GM18951 (cell line): ENCODE measurements around the gene FURIN.
A peak's percentile ranks its signal among the peaks of the same experiment; 100 is the strongest.
"Not testable (repeated sequence)": the region's sequence is repeated elsewhere in the genome, so short reads cannot be mapped to it uniquely, and the experiment has no call there.

ENCODE experiments used
- POLR2A ChIP-seq: IDR thresholded peaks from 4 replicates; pipeline ENCODE4 v1.6.1; 2011; ENCODE audit warnings: mild to moderate bottlenecking; ENCODE audit not compliant: insufficient read length, insufficient read depth; ENCODE audit errors: extremely low read depth
- in situ Hi-C: fragments of 300-500 bp; cut with MboI; formaldehyde crosslinking; loops from one replicate; pipeline ENCODE4 v1.12.0; 2022; ENCODE audit warnings: low sequenced_read_pairs, mixed read lengths, inconsistent platforms; ENCODE audit not compliant: unreplicated experiment

The FURIN gene

DNA sequence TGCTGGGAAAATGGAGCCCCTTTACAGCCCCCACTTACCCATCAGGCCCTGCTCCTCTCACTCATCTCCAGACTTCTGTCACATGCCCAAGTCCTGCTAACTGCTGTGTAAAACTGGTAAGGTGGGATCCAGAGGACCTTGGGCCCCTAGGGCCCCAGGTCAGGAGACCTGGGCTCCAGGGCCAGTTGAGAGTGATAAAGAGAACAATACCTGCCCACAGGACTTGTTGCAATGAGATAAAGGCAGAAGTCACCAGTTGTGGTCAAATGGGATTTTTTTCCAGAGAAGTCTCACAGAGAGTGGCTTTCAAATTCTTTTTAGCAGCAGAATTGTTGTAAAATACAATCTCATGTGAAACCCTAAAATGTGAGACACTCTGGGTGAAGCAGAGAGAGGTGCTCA lies 753 bp downstream of the FURIN start:
- TF ChIP-seq POLR2A, result no peak
- in situ Hi-C loops, result no loop called here

DNA sequence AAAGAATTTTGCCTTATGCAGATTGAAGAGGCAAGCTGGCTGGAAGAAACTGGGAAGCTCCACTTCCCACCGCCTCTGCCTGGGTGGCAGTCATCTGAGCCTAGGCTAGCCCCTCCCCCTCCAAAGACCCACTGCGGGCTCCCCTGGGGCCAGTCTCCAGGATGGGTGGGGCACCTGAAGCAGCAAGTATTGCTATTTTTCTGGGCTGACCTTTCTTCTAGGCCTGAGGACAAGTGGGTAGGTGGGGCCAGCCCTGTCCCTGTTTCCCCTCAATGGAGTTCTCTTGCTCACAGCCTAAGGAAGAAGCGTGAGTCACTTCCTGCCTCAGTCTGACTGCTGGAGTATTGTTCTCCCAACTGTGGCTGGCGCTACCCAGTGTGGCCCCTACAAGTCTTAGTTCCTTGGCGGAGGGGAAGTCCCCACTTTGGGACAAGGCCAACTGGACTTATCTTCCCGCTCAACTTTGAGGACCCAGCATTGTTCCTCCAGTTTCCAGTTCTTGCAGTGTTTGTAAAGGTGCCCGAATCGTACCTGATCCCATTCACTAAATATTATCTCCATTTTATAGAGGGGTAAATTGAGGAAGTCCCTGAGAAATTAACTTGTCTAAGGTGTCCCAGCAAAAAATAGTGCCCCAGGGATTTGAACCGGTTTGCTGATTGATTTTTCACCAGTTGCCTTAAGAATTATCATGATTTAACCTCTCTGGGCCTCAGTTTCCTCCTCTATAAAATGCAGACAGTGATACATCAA lies 1.4 kb downstream of the FURIN start:
- no peak for TF ChIP-seq POLR2A
- in situ Hi-C loops, result no loop called here

DNA sequence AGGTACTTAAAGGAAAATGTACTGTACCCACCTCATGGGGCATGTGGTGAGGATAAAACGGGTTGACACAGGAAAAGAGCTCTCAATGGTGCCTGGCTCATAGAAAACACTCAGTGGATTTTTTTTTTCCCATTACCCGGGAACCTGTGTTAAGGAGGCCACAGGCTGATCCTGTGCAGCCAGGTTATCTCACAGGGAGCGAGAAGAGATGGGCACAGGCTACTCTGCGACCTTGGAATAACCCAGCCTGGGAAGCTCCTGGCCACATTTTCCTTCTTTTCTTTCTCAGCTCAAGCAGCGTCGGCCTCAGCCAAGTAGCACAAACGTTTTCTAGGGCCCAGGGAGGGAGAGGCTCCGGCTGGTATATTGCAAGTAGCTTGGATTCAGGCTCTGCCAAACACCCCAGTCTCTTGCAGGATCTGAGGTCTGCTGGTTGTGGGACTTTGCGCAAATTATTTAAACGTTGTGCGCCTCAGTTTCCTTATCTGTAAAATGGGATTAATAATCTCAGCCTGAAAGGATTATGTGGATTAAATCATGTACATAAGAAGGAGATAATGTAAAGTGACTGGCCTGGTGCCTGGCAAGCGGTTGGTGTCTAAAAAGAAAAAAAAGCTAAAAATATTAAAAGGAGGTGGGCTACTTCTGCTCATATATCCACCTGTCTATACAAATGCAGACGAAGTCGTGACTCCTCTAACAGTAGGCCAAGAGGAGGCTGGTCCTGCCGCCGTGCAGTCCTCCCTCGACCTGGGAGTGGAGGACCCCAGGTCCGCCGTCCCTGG lies 2.2 kb downstream of the FURIN start:
- in situ Hi-C loops, result no loop called here
- TF ChIP-seq POLR2A, result no peak

DNA sequence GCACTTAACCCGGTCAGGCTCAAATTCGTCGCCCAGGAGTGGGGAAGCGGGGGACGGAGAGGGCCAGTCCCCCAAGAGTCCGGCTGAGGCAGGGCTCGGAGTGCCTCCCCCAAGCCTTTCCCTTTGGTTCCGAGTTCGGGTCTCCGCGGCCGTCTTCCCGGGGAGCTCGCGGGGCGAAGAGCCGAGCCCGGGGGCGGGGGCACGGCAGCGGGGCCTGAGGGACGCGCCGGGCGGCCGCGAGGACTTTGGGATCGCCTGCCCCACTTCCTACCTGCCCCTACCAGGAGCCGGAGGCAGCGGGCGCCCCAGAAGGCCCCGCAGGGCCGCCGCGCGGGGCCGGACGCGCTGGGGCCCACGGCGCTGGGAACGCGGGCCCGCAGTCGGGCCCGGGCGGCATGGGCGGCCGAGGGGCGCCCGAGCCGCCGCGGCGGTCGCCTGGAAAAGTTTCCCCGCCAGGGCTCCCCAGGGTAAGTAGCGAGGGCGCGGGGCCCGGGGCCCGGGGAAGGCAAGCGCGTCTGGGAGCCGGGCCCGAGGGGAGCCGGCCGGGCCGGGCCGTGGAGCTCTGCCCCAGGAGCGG lies 2.8 kb downstream of the FURIN start:
- in situ Hi-C loops, result no loop called here
- TF ChIP-seq POLR2A, result no peak

DNA sequence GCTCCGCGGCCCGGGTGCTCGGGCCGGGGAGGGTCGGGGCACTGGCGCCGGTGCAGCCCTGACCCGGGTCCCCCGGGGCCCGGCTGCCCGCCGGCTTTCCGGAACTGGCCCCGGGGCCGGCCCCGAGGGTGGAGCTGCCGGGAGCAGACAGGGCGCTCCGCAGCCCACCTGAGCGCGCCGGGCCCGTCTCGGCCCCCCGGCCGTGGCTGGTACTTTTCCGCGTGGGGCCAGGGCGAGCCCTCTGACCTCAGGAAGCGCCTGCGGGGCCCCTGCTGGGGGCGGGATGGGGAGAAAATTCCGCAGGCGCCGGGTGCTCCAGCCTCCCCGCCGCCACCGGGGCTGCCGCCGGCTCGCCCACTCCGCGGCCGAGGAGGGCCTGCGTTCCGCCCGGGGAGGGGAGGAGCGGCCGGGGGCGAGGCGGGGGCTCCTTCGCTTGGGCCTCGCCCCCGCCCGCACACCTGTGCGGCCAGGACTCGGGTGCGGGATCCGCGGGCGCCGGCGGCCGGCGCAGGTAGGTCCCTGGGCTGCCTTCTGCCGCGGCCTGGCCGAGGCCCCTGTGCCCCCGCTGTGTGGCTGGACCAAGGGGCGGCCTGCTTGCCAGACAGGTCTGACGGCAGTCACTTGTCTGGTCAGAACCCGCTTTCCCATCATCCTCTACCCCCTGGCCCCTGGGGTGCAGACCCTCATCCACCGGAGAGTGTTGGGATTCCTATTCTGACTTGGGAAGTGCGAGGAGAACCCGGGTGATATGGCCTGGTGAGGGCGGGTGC lies 3.5 kb downstream of the FURIN start:
- in situ Hi-C loops, result no loop called here

DNA sequence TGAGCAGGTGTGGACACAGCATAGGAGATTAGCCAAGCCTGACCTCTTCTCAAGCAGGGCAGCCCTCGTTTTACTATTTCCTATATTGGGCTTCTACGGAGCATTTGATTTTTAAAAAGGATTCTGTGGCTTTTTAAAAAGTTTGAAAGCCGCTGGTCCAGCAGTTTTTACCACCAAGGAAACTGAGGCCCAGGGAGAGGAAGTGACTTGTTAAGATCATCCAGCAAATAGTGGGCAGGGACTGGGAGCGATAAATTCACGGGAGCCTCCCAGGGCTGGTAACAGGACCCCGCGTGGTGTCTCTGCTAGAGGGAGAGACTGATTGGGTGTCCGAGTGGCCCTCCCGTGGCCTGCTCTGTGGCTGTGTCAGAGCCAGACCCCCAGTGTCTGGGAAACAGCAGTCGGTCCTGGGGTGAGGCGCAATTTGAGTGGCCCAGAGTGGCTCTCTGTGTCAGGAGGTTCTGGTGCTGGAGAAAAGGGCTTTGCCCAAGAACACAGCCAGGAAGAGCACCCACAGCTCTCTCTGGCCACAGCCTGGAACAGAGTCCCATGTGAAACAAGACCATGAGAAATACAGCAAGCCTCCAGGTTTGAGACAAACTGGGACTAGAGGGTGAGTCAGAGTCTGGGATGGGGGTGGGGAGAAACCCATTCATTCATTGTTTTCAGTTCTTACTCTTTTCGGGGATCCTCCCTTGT lies 4.2 kb downstream of the FURIN start:
- TF ChIP-seq POLR2A, result no peak
- in situ Hi-C loops, result no loop called here

More for the DNA sequence above, 3.5 kb downstream of the FURIN start:
- peak; percentile 49 for TF ChIP-seq POLR2A

DNA sequence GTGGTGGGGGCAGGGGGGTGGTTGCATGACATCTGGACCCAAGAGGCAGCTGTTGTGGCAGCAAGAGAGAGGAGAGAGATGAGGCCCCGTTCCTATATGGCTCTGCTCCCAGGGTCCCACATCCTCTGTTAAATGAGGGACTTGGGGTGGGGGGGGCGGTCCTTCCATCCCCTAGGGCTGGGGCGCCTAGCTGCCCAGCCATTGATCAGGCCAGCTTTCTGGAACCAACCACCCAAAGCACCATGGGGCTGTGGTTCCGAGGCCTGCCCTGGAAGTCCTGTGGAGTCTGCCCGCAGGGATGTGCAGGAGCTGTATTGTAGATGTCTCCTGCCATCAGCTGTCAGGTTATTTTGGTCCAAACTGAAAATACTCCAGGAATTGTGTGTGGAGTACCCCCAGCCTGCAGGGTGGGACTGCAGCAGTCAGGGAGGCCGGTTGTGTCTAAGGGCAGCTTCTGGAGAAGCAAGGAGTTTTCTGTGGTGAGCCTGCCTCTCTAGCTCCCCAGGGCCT lies 5.2 kb downstream of the FURIN start:
- in situ Hi-C loops, result no loop called here

DNA sequence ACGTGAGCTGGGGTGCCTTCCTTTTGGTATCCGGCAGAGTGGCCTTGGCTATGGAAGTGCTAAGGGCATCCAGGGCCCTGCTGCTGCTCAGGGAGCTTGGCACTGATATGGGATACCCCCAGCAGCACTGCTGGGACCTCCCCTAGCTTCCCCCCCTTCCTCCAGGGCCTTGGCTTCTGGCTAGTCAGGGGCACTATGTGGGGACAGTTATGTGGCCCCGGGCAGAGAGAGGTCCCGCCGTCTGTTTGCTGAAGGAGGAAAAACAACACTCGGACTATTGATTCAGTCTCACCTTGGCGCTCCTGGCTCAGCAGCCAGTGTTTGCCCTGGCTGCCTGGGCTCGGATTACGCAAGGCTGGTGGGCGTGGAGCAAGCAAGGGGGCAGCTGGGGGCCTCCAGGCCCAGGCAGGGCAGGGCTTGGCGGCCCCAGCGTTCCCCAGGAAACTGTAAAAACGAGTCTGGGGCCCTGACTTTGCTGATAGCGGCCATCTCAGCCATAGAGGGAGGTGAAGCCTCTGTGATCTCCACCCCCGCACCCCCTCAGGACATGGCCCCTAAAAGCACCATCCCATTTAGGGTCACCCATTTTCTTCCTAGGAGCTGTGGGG lies 5.7 kb downstream of the FURIN start:
- in situ Hi-C loops, result no loop called here
- TF ChIP-seq POLR2A, result no peak

More for the DNA sequence above, 5.2 kb downstream of the FURIN start:
- no peak for TF ChIP-seq POLR2A

DNA sequence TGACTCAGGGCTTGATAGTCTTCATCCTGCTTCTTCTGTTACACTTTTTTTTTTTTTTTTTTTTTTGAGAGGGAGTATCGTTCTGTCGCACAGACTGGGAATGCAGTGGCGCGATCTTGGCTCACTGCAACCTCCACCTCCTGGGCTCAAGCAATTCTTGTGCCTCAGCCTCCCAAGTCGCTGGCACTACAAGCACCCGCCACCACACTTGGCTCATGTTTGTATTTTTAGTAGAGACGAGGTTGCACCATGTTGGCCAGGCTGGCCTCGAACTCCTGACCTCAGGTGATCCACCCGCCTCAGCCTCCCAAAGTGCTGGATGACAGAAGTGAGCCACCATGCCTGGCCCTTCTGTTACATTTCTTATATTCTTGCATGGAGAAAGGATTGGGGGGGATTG lies 6.6 kb downstream of the FURIN start:
- in situ Hi-C loops, result not testable (repeated sequence)

DNA sequence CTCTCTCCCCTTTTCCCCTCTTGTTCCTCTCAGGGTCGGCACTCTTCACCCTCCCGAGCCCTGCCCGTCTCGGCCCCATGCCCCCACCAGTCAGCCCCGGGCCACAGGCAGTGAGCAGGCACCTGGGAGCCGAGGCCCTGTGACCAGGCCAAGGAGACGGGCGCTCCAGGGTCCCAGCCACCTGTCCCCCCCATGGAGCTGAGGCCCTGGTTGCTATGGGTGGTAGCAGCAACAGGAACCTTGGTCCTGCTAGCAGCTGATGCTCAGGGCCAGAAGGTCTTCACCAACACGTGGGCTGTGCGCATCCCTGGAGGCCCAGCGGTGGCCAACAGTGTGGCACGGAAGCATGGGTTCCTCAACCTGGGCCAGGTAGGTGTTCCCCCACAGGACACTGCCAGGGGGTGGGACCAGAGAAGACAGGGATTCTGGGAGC lies 7.2 kb downstream of the FURIN start:
- in situ Hi-C loops, result no loop called here
- no peak for TF ChIP-seq POLR2A

DNA sequence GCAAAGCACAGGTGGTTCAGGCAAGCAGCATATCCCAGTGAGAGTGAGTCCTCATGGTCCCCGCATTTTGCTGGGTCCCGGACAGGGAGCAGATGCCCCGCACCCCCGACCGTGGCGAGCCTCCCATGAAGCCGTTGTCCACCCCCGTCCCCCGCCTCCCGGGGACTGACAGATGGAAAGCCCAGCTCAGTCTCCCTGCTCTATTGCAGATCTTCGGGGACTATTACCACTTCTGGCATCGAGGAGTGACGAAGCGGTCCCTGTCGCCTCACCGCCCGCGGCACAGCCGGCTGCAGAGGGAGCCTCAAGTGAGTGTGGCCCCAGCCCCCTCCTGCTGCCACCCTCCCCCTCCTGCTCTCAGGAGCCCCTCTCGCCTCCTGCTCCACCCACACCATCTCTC lies 7.7 kb downstream of the FURIN start:
- in situ Hi-C loops, result no loop called here
- no peak for TF ChIP-seq POLR2A

DNA sequence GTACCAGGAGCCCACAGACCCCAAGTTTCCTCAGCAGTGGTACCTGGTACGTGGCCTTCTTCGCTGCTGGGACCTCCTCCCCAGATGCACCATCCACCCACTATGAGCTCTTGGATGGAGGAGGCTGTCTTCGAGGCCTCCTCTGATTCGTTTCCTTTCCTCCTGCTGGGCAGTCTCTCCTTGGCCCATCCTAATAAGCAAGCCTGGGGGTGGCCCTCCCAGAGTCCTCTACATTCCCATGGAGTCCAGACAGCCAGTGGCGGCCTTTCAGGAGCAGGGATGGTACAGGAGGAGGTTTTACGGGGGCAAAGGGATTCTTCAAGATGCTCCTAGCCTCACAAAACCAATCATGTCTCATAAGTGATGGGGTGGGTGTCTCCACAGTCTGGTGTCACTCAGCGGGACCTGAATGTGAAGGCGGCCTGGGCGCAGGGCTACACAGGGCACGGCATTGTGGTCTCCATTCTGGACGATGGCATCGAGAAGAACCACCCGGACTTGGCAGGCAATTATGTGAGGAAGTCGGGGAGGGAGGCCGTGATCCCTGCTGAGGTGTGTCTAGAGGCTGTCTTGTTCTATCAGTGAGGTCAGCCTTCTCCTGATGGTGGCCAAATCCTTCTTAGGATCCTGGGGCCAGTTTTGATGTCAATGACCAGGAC lies 8.3 kb downstream of the FURIN start:
- in situ Hi-C loops, result no loop called here
- TF ChIP-seq POLR2A, result no peak

DNA sequence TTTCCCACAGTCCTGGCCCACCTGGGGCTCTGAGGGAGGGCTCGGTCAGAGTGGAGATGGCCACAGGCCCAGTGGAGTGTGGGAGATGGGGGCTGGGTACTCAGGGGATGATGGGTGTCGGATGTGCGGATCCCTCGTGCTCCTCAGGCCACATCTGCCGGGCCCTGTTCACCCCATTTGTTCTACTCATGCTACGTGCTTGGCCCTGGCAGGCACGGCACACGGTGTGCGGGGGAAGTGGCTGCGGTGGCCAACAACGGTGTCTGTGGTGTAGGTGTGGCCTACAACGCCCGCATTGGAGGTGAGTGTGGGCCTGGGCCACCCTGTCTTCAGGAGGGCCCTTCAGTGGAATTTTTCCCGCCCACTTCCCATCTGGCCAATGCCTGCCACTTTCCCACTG lies 8.9 kb downstream of the FURIN start:
- TF ChIP-seq POLR2A, result no peak
- in situ Hi-C loops, result no loop called here
